Stomach (tissue), 9 donors: ENCODE results near the gene CMTM1. TPM values are rescaled to one million over a fixed set of nuclear protein-coding genes. Genes with fewer than 3 reads are reported as not detected.

Experiments
- DNase-seq, 2 donors: peaks; one replicate each; pipeline versions ENCODE4 v3.0.0 to v3.0.0-alpha.2; 2013 to 2019
- H3K27ac ChIP-seq, 5 donors: fragments of 200-600 bp in 4 of 5; sonication (generic) in 4 of 5; one replicate each; pipeline ENCODE4 v1.5.1; 2013 to 2019; ENCODE audit warnings: mild to moderate bottlenecking in 1 of 5, moderate library complexity in 1 of 5
- H3K27me3 ChIP-seq, 3 donors: fragments of 200-600 bp; sonication (generic); one replicate each; pipeline ENCODE4 v1.5.1; 2017 to 2019; ENCODE audit warnings: mixed run types in 1 of 3
- H3K36me3 ChIP-seq, 4 donors: fragments of 200-600 bp; sonication (generic); 1 replicate in 3 of 4; 2 replicates in 1 of 4; pipeline ENCODE4 v1.5.1; 2016 to 2019
- H3K4me1 ChIP-seq, 4 donors: fragments of 200-600 bp; sonication (generic); one replicate each; pipeline ENCODE4 v1.5.1; 2016 to 2019
- H3K4me3 ChIP-seq, 4 donors: fragments of 200-600 bp; sonication (generic) in 3 of 4; one replicate each; pipeline ENCODE4 v1.5.1; 2016 to 2019; ENCODE audit warnings: mild to moderate bottlenecking in 1 of 4
- H3K9me3 ChIP-seq, 4 donors: fragments of 200-600 bp; sonication (generic); one replicate each; pipeline ENCODE4 v1.5.1; 2016 to 2019
- EP300 ChIP-seq: sonication (generic); formaldehyde crosslinking; IDR thresholded peaks from one replicate; pipeline ENCODE4 v1.6.1; 2017; ENCODE audit warnings: antibody characterized with exemption
- POLR2A ChIP-seq, 4 donors: fragments of 450-650 bp; IDR thresholded peaks; one replicate each; pipeline ENCODE4 v1.6.1; 2016; ENCODE audit warnings: antibody characterized with exemption in 4 of 4, control low read depth in 2 of 4, mild to moderate bottlenecking in 1 of 4, moderate library complexity in 1 of 4
- POLR2AphosphoS5 ChIP-seq, 3 donors: sonication (generic); formaldehyde crosslinking; IDR thresholded peaks; one replicate each; pipeline ENCODE4 v1.6.1; 2016; ENCODE audit warnings: antibody characterized with exemption in 3 of 3
- WGBS, 5 donors: extraction: QIAGEN DNeasy Blood & Tissue Kit in 3 of 5; methylation state at CpG; one replicate each; pipeline versions ENCODE4 v1.1.5 to v1.1.7; 2013 to 2018; 5-methylcytosine and 5-hydroxymethylcytosine counted together
- intact Hi-C: fragments of 100-400 bp; cut with DNase I; formaldehyde crosslinking; loops from one replicate; pipeline ENCODE4 v1.15.1; 2023; ENCODE audit warnings: low total_unique reads
- polyA plus RNA-seq, 3 donors: library from polyadenylated mRNA; stranded (reverse); fragments of 200-250 nt; gene quantifications; one replicate each; pipeline ENCODE4 v1.2.3, GENCODE V29; 2013
- total RNA-seq, 5 donors: library from RNA; depleted of rRNA; stranded (reverse); fragments of >200 nt; gene quantifications; one replicate each; pipeline versions ENCODE4 v1.1.0 to v1.2.3, GENCODE V29; 2014 to 2016
- TF ChIP-seq, protein P1 (sequence below), 7 experiments: fragments of 450-650 bp in 4 of 7; fragments of 200-600 bp in 3 of 7; sonication (generic) in 3 of 7; IDR thresholded peaks; one replicate each; pipeline ENCODE4 v1.5.1; 2016 to 2019; ENCODE audit warnings: antibody characterized with exemption in 7 of 7, control low read depth in 2 of 7, mild to moderate bottlenecking in 1 of 7
- donor health status: healthy with polysubstance abuse.
- donor health status: Bipolar disorder and iron deficiency.
- donor health status: healthy.

The CMTM1 gene
- total and polyA plus RNA-seq, 8 donors: 0.28 TPM; not detected in 7

DNA sequence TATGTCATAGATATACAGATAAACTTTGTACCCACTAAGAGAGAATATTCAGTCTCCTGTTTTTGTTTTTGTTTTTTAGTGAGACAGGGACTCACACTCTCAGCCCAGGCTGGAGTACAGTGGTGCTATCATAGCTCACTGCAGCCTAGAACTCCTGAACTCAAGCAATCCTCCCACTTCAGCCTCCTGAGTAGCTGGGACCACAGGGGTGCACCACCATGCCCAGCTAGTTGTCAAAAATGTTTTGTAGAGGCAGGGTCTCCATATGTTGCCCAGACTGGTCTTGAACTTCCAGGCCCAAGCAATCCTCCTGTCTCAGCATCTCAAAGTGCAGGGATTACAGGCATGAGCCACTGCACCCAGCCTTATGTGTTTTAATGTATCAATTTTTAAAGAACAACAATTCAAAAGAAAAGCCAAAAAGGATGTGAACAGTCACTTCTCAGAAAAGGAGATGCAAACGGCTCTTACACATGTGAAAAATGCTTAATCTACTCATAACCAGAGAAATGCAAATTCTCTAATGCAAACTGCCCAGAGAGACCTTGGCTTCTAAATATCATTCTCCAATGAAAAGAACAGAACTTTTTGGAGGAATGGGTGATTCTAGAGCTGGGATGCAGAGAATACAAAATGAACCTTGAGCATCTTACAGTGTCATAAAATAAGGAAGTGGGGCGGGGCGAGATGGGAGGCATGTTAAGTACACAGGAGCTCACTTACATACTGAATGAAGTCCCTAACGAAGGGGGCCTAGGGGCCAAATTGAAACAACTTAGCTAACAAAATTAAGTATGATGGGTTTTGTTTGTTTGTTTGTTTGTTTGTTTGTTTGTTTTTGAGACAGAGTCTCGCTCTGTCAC, 31.0 kb downstream of the CMTM1 start:
- Histone ChIP-seq H3K9me3 (peaks cover 0 to 4% (median 0%) of the 10 kb centered on the region in 4 donors), H3K36me3 (no peaks in the 10 kb centered on the region), H3K27ac (no peak overlapping the region), H3K4me1 (no peaks in the 10 kb centered on the region), H3K27me3 (peaks cover 0 to 6% (median 0%) of the 10 kb centered on the region in 3 donors), H3K4me3 (no peak overlapping the region)
- intact Hi-C loops: no loop called here
- DNase-seq: no peak
- no peak for TF ChIP-seq POLR2A (IDR thresholded peaks at IDR 0.05)
- TF ChIP-seq POLR2AphosphoS5 (IDR thresholded peaks at IDR 0.05): no peak
- TF ChIP-seq, protein P1, sequence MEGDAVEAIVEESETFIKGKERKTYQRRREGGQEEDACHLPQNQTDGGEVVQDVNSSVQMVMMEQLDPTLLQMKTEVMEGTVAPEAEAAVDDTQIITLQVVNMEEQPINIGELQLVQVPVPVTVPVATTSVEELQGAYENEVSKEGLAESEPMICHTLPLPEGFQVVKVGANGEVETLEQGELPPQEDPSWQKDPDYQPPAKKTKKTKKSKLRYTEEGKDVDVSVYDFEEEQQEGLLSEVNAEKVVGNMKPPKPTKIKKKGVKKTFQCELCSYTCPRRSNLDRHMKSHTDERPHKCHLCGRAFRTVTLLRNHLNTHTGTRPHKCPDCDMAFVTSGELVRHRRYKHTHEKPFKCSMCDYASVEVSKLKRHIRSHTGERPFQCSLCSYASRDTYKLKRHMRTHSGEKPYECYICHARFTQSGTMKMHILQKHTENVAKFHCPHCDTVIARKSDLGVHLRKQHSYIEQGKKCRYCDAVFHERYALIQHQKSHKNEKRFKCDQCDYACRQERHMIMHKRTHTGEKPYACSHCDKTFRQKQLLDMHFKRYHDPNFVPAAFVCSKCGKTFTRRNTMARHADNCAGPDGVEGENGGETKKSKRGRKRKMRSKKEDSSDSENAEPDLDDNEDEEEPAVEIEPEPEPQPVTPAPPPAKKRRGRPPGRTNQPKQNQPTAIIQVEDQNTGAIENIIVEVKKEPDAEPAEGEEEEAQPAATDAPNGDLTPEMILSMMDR (IDR thresholded peaks at IDR 0.05): no peak
- no peak for TF ChIP-seq EP300
- 77 to 88% (median 82%) methylated on average over 5 of the region's 5 CpGs for whole genome bisulfite sequencing, 5 donors

DNA sequence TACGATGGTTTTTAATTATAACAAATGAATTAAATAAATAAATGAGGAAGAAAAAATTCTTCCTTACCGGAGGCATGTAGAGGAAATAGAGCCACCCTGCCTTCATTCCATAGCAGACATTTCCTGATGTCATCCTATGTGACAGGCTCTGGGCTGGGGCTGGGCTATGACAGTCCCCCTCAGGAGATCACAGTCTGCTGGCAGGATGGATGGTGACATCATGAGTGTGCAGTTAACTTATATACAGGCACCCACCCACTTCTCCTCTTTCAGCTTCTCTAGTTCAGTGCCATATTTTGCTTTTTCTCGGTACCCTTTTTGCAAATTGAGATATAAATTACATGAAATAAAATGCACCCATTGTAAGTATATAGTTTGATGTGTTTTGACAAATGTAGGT, 31.9 kb downstream of the CMTM1 start:
- peaks cover 0 to 6% (median 0%) of the 10 kb centered on the region in 3 donors for H3K27me3 ChIP-seq
- TF ChIP-seq EP300 (no peak), POLR2AphosphoS5 (IDR thresholded peaks at IDR 0.05) (no peak), POLR2A (IDR thresholded peaks at IDR 0.05) (no peak)
- TF ChIP-seq, protein P1 (IDR thresholded peaks at IDR 0.05): no peak
- H3K36me3 ChIP-seq: no peaks in the 10 kb centered on the region
- H3K27ac ChIP-seq: no peak overlapping the region
- no peak overlapping the region for H3K4me3 ChIP-seq
- peaks cover 0 to 4% (median 0%) of the 10 kb centered on the region in 4 donors for H3K9me3 ChIP-seq
- H3K4me1 ChIP-seq: no peaks in the 10 kb centered on the region
- intact Hi-C loops: no loop called here
- WGBS, 5 donors: 84 to 87% (median 85%) methylated on average over 3 of the region's 3 CpGs
- no peak for DNase-seq

DNA sequence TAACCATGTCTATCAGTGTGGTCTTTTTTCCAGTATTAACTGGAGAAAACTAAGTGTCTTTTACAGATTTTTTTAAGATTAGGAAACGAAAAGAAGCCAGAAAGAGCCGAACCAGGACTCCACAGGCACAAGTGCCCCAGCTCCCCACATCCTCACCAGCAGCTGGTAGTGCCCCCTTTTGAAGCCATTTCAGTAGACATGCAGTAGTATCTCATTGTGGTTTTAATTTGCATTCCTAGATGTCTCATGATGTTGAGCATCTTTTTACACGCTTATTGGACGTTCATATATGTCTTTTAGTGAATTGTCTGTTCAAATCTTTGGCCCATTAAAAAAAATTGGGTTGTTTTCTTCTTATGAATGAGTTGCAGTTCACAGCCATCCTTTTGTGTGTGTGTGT, 33.5 kb downstream of the CMTM1 start:
- Histone ChIP-seq H3K9me3 (no peaks in the 10 kb centered on the region), H3K4me1 (peaks cover 11 to 16% (median 14%) of the 10 kb centered on the region in 4 donors), H3K4me3 (no peak overlapping the region), H3K27ac (no peak overlapping the region), H3K27me3 (peaks cover 0 to 10% (median 0%) of the 10 kb centered on the region in 3 donors), H3K36me3 (no peaks in the 10 kb centered on the region)
- WGBS, 5 donors: 90 to 96% (median 95%) methylated on average over 4 of the region's 4 CpGs
- intact Hi-C loops: loop anchor here (5.0 kb wide), 1 partner anchor 192 kb away; no protein-coding TSS in a partner anchor
- no peak for DNase-seq
- no peak for TF ChIP-seq POLR2A (IDR thresholded peaks at IDR 0.05)
- TF ChIP-seq EP300: no peak

DNA sequence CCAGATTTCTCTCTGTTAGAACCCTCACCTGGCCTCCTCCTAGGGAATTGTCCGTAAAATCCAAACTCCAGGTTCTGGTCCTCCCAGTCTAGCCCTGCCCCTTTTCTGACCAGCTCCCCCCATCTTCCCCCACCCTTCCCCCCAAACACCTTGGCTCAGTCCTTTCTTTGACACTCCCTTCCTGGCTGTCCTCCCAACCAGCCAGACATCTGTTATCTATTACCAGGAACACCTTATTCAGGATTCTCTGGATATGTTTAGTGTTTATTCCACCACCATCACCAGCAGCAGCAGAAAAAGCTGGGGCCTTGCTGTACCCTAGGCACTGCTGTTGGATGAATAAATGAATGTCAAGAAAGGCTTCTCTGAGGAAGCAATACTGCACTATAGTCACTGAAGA, 34.2 kb downstream of the CMTM1 start:
- 89 to 100% (median 95%) methylated on average over 1 of the region's 1 CpG for WGBS, 5 donors
- no peak overlapping the region for H3K27ac ChIP-seq
- intact Hi-C loops: loop anchor here (5.0 kb wide), 1 partner anchor 193 kb away; no protein-coding TSS in a partner anchor
- peaks cover 0 to 17% (median 6%) of the 10 kb centered on the region in 3 donors for H3K27me3 ChIP-seq
- H3K9me3 ChIP-seq: no peaks in the 10 kb centered on the region
- H3K4me3 ChIP-seq: no peak overlapping the region
- no peak for DNase-seq
- peaks cover 14 to 22% (median 22%) of the 10 kb centered on the region in 4 donors for H3K4me1 ChIP-seq
- TF ChIP-seq, protein P1 (IDR thresholded peaks at IDR 0.05): no peak
- TF ChIP-seq POLR2AphosphoS5 (IDR thresholded peaks at IDR 0.05): no peak
- TF ChIP-seq POLR2A (IDR thresholded peaks at IDR 0.05): no peak
- TF ChIP-seq EP300: no peak
- H3K36me3 ChIP-seq: no peaks in the 10 kb centered on the region
